ENCODE results near the gene PRSS36.

- TF ChIP-seq TAF1 (IDR thresholded peaks at IDR 0.05; ENCODE audit: low read depth, low read length) (no peak), POLR2AphosphoS5 (IDR thresholded peaks at IDR 0.05; ENCODE audit: low read depth, low read length) (peak; percentile 50)
Observed at GRCh38 chr16:31183432-31184428, 33.9 kb upstream of the PRSS36 start.

All from GM12891 (cell line).